Esophagus (tissue), 2 donors: Measurements from ENCODE around the gene RNASE12. TPM values are rescaled to one million over a fixed set of nuclear protein-coding genes. Genes with fewer than 3 reads are reported as not detected.
A peak's percentile ranks its signal among the peaks of the same experiment; 100 is the strongest.

Source experiments
- H3K27ac ChIP-seq, 2 donors: one replicate each; pipeline ENCODE4 v1.5.1; 2013; ENCODE audit warnings: low read depth in 2 of 2, mild to moderate bottlenecking in 2 of 2, inconsistent platforms in 1 of 2, low read length in 1 of 2, moderate library complexity in 1 of 2
- H3K27me3 ChIP-seq, 2 donors: one replicate each; pipeline ENCODE4 v1.6.1; 2013; ENCODE audit warnings: low read length in 2 of 2, control low read depth in 1 of 2, mild to moderate bottlenecking in 1 of 2; ENCODE audit not compliant: insufficient read depth in 2 of 2, control insufficient read depth in 1 of 2
- H3K36me3 ChIP-seq, 2 donors: one replicate each; pipeline ENCODE4 v1.6.1; 2013; ENCODE audit warnings: low read length in 1 of 2; ENCODE audit not compliant: control insufficient read depth in 2 of 2, insufficient read depth in 2 of 2
- H3K4me1 ChIP-seq, 2 donors: one replicate each; pipeline ENCODE4 v1.6.1; 2013; ENCODE audit warnings: low read length in 1 of 2; ENCODE audit not compliant: control insufficient read depth in 2 of 2, insufficient read depth in 2 of 2
- H3K4me3 ChIP-seq, 2 donors: one replicate each; pipeline ENCODE4 v1.5.1; 2013; ENCODE audit warnings: low read length in 2 of 2, mild to moderate bottlenecking in 2 of 2, low read depth in 1 of 2, moderate library complexity in 1 of 2
- H3K9me3 ChIP-seq, 2 donors: one replicate each; pipeline ENCODE4 v1.6.1; 2013; ENCODE audit warnings: mild to moderate bottlenecking in 2 of 2, low read depth in 1 of 2, low read length in 1 of 2, moderate library complexity in 1 of 2; ENCODE audit not compliant: control insufficient read depth in 2 of 2, insufficient read depth in 1 of 2
- WGBS, 2 donors: extraction: QIAGEN DNeasy Blood & Tissue Kit; methylation state at CpG; one replicate each; pipeline ENCODE4 v1.1.7; 2013; 5-methylcytosine and 5-hydroxymethylcytosine counted together
- polyA plus RNA-seq, 2 donors: library from polyadenylated mRNA; stranded (reverse); fragments of 200-250 nt; gene quantifications; one replicate each; pipeline ENCODE4 v1.2.3, GENCODE V29; 2013
- donor health status: healthy with polysubstance abuse.
- donor health status: Bipolar disorder and iron deficiency.

The RNASE12 gene
- polyA plus RNA-seq, 2 donors: not detected

DNA sequence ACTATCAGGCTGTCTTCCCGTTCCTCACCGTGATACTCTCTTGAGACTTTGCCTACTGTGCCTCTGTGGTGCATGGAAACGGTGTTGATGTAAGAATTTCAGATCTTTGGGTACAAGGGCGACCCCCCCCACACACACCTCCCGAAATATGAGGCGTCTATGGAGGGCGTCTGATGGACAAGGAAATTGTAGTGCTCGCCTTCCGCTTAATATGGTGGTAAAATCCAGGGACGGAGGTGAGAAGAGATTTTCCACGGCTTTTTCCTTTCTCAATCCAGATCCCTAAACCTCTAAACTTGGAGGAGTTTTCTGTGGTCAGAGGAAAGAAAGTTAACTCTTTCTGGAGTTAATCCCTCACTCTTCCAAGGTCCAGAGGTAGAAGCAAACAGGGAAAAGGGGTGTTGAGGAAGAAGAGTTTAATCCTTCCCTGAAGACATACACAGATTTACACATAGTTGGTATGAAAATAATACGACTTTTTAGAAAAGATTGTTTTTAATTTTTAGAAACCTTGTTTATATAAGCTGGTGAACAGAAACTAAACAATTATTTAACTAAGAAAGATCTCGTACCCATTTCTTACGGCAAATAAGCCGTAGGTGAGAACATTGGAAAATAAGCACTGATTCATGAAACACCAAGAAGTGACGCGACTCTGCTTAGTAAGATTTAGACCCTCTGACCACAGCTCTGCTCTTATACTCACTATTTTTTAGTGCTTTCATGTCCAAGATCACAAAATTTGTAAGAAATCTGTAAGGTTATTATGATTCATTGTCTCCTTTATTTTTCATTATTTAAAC, 23.1 kb upstream of the RNASE12 start:
- Histone ChIP-seq H3K27me3 (no peaks in the 10 kb centered on the region), H3K4me1 (no peaks in the 10 kb centered on the region), H3K27ac (peak overlapping the region; percentile 58 to 77), H3K36me3 (no peaks in the 10 kb centered on the region), H3K4me3 (peak overlapping the region; percentile 17 to 57), H3K9me3 (no peaks in the 10 kb centered on the region)
- 18 to 19% methylated on average over 17 of the region's 17 CpGs for WGBS, 2 donors

DNA sequence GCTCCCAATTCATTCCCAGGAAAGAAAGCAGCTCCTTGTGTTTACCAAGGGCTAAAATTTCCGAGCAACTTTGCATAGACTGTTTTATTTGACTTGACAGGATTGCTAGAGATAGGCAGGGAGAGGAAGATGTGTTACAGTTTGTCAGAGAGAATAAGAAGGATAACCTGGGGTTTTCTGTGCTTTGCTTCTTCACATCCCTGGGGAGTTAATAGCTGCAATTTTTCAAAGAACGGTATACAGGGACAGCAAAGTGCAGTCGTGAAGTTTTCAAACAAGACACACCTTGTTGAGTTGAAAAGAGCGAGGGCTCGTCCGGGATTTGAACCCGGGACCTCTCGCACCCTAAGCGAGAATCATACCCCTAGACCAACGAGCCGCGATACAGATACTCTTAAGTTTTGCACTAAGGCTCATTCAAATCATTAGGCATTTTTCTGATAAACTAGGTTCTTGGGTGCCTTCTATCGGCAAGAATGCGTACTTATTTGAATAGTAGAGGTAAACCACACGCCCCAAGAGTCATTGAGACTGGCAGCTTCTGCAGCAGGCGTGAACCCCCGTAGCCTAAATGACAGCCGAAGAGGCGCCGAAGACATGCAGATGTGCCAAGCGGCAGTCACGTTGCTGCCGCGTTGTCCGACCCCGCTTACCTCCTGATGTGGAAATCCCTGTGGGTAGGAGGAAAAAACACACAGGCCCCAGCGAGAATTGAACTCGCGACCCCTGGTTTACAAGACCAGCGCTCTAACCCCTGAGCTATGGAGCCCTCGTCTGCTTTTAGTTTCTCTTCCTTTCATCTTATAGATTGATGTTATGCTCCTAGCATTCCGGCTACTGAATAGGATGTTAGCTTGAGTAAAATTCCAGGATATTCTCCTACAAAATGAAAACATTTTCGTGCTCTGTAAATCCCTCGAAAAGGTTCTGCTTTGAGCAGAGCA, 22.2 kb upstream of the RNASE12 start:
- 1% methylated on average over 34 of the region's 34 CpGs for WGBS, 2 donors
- H3K4me1 ChIP-seq: no peaks in the 10 kb centered on the region
- H3K27me3 ChIP-seq: no peaks in the 10 kb centered on the region
- no peaks in the 10 kb centered on the region for H3K9me3 ChIP-seq
- no peaks in the 10 kb centered on the region for H3K36me3 ChIP-seq
- peak overlapping the region; percentile 28 to 57 for H3K4me3 ChIP-seq
- H3K27ac ChIP-seq: peak overlapping the region; percentile 58 to 88

DNA sequence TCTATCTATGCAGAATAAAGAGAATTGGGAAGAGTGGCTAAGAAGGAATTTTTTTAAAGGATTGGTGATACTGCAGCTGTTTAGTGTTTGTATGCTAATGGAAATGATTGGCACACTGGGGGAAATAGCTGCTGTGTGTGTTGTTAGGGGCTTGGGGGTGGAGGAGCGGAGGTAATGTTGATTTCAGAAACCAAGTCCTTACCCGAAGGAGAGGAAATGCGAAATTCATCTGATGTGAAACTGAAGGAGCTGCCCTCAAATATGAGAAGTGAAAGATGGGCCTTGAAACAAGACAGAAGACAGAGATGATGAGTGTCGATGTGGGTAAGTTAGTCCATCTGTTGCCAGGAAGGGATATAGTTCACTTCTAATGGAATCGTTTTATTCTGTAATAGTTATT, 21.2 kb upstream of the RNASE12 start:
- H3K27me3 ChIP-seq: no peaks in the 10 kb centered on the region
- H3K36me3 ChIP-seq: no peaks in the 10 kb centered on the region
- H3K4me1 ChIP-seq: no peaks in the 10 kb centered on the region
- no peaks in the 10 kb centered on the region for H3K9me3 ChIP-seq
- 49 to 55% methylated on average over 5 of the region's 5 CpGs for WGBS, 2 donors
- no peak overlapping the region for H3K4me3 ChIP-seq
- no peak overlapping the region for H3K27ac ChIP-seq

- H3K36me3 ChIP-seq: no peaks in the 10 kb centered on the region
- no peaks in the 10 kb centered on the region for H3K9me3 ChIP-seq
- H3K4me3 ChIP-seq: no peak overlapping the region
- H3K27me3 ChIP-seq: no peaks in the 10 kb centered on the region
- no peaks in the 10 kb centered on the region for H3K4me1 ChIP-seq
- no peak overlapping the region for H3K27ac ChIP-seq
- 65 to 68% methylated on average over 4 of the region's 4 CpGs for WGBS, 2 donors
Observed at GRCh38 chr14:20611277-20611676, 20.1 kb upstream of the RNASE12 start.

DNA sequence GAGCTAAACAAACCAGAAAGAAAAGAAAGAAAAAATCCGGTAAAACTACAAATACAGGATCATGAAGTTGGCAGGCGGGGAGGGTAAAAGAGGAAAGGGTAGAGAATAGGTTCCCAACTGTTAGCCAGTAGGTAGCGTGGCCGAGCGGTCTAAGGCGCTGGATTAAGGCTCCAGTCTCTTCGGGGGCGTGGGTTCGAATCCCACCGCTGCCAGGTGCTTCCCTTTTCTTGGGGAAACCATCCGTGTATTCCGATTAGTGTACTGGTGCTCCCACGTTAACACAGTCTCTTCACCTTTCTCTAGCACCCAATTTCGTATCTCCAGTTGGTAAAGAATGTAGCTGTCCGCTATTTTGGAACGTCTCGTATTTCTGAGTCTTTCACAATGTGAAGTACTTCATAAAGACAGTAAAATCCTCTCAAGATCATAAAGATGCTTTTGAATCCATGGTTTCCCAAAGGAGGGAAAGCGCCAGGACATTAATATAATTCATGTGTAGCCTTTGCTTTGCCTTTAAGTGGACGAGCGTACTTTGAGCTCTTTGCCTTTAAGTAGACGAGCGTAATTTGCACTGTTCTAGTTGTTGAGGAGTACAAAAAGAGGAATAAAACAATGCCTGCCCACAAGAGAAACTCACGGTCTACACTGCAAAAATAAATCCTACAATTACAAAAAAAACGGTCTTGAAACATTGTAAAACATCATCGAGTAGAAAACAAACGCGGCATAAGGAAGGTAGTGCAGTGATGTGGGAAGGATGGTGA, 19.0 kb upstream of the RNASE12 start:
- Histone ChIP-seq H3K4me3 (peak overlapping the region; percentile 79 to 86), H3K27ac (no peak overlapping the region), H3K4me1 (no peaks in the 10 kb centered on the region), H3K9me3 (no peaks in the 10 kb centered on the region), H3K27me3 (no peaks in the 10 kb centered on the region), H3K36me3 (no peaks in the 10 kb centered on the region)
- WGBS, 2 donors: 6 to 8% methylated on average over 27 of the region's 27 CpGs

- H3K27ac ChIP-seq: peak overlapping the region; percentile 29 to 74
Observed at GRCh38 chr14:20609215-20610001, 18.2 kb upstream of the RNASE12 start.

GRCh38 chr14:20608383-20609110, 17.4 kb upstream of the RNASE12 start:
- WGBS, 2 donors: 72 to 73% methylated on average over 7 of the region's 7 CpGs
- H3K36me3 ChIP-seq: no peaks in the 10 kb centered on the region
- no peak overlapping the region for H3K4me3 ChIP-seq
- no peak overlapping the region for H3K27ac ChIP-seq
- H3K9me3 ChIP-seq: no peaks in the 10 kb centered on the region
- H3K27me3 ChIP-seq: no peaks in the 10 kb centered on the region
- H3K4me1 ChIP-seq: no peaks in the 10 kb centered on the region

More at GRCh38 chr14:20609215-20610001, 18.2 kb upstream of the RNASE12 start:
- Histone ChIP-seq H3K27me3 (no peaks in the 10 kb centered on the region), H3K9me3 (no peaks in the 10 kb centered on the region), H3K36me3 (no peaks in the 10 kb centered on the region), H3K4me3 (peak overlapping the region; percentile 79 to 86), H3K4me1 (no peaks in the 10 kb centered on the region)
- 0 to 1% methylated on average over 44 of the region's 44 CpGs for WGBS, 2 donors

- Histone ChIP-seq H3K27ac (no peak overlapping the region), H3K4me1 (no peaks in the 10 kb centered on the region), H3K4me3 (no peak overlapping the region), H3K9me3 (no peaks in the 10 kb centered on the region), H3K36me3 (no peaks in the 10 kb centered on the region), H3K27me3 (no peaks in the 10 kb centered on the region)
- 65 to 72% methylated on average over 5 of the region's 5 CpGs for WGBS, 2 donors
Observed at GRCh38 chr14:20607617-20608016, 16.4 kb upstream of the RNASE12 start.
